Measurements from ENCODE around the gene CEP41. TPM values are rescaled to one million over a fixed set of nuclear protein-coding genes. Genes with fewer than 3 reads are reported as not detected.

Gene CEP41
- total RNA-seq, 1 donor, result 9.8 TPM

DNA sequence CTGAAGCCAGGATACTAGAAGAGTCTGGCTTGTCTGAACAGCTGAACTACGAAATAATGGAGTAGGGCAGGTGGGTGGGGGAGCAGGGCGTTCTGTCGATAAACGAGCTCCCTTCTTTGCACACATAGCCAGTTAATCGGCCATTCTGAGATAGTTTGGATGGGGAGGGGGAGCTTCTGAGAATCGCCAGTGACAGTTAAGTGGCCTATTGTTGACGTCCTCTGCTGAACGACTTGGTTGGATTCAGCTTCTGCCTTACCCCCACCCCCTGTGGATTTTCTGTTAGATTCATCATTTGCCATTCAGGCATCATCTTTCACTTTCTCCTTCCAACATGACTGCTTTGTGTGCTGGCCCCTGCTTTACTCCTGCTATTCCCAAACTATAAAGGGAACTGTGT is 95.7 kb downstream of the CEP41 start:
- H4K20me1 ChIP-seq (ENCODE audit: insufficient read depth, low read length), result no peaks in the 10 kb centered on the region
- H3K79me2 ChIP-seq (ENCODE audit: insufficient read depth, low read length), result no peaks in the 10 kb centered on the region
- no peak overlapping the region for H3K4me2 ChIP-seq (ENCODE audit: insufficient read depth, low read length)
- no peaks in the 10 kb centered on the region for H3K9me3 ChIP-seq (ENCODE audit: low read depth, low read length)
- TF ChIP-seq, protein P1, sequence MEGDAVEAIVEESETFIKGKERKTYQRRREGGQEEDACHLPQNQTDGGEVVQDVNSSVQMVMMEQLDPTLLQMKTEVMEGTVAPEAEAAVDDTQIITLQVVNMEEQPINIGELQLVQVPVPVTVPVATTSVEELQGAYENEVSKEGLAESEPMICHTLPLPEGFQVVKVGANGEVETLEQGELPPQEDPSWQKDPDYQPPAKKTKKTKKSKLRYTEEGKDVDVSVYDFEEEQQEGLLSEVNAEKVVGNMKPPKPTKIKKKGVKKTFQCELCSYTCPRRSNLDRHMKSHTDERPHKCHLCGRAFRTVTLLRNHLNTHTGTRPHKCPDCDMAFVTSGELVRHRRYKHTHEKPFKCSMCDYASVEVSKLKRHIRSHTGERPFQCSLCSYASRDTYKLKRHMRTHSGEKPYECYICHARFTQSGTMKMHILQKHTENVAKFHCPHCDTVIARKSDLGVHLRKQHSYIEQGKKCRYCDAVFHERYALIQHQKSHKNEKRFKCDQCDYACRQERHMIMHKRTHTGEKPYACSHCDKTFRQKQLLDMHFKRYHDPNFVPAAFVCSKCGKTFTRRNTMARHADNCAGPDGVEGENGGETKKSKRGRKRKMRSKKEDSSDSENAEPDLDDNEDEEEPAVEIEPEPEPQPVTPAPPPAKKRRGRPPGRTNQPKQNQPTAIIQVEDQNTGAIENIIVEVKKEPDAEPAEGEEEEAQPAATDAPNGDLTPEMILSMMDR (IDR thresholded peaks at IDR 0.05; ENCODE audit: extremely low read depth, low read depth, low read length), result no peak
- no peaks in the 10 kb centered on the region for H3K36me3 ChIP-seq (ENCODE audit: insufficient read depth, low read length)
- no peak for DNase-seq (ENCODE audit: insufficient read length, low spot score, missing footprints)
- no peak overlapping the region for H3K4me3 ChIP-seq (ENCODE audit: insufficient read depth, low read length)
- H2AFZ ChIP-seq (ENCODE audit: low read length), result peak overlapping the region; percentile 54
- H3K27ac ChIP-seq (ENCODE audit: low read depth, low read length), result no peak overlapping the region
- no peaks in the 10 kb centered on the region for H3K27me3 ChIP-seq (ENCODE audit: insufficient read depth, low read length)
- H3K4me1 ChIP-seq (ENCODE audit: insufficient read depth, low read length), result no peaks in the 10 kb centered on the region

DNA sequence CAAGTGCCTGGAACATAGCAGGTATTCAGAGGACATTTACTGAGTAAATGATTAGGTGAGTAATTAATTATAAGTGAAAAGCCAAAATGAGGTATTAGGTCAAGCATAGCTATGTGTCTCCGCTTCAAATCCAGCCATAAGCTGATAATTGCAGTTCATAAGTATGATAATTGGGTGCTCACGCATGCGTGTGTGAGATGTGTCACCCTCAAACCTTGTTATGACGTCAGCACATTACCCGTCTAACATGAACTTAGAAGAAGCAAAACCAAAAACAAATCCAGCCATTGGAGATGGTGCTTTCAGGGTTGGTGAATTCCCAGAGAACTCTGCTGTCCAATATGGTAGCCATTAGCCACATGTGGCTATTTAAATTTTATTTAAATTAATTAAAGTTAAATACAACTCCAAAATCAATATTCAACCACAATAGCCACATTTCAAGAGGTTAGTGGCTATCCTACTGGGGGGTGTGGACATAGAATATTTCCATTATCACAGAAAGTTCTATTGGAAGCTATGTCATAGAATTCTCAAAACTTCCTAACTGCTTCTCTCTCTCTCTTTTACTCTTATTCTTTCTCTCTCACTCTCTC is 96.4 kb downstream of the CEP41 start, which contains the start of gene CPA5:
CPA5 (plus strand) TSS at position 546 of the 596 bp plus-strand sequence. CDS start 1,670 bp downstream, outside the sequence.
- H3K36me3 ChIP-seq (ENCODE audit: insufficient read depth, low read length), result no peaks in the 10 kb centered on the region
- H3K27ac ChIP-seq (ENCODE audit: low read depth, low read length), result no peak within 1 kb of the TSS
- no peak for DNase-seq (ENCODE audit: insufficient read length, low spot score, missing footprints)
- H2AFZ ChIP-seq (ENCODE audit: low read length), result peak within 1 kb of the TSS; percentile 54
- H4K20me1 ChIP-seq (ENCODE audit: insufficient read depth, low read length), result no peaks in the 10 kb centered on the region
- H3K27me3 ChIP-seq (ENCODE audit: insufficient read depth, low read length), result no peaks in the 10 kb centered on the region
- no peaks in the 10 kb centered on the region for H3K4me1 ChIP-seq (ENCODE audit: insufficient read depth, low read length)
- no peak within 1 kb of the TSS for H3K4me2 ChIP-seq (ENCODE audit: insufficient read depth, low read length)
- no peaks in the 10 kb centered on the region for H3K79me2 ChIP-seq (ENCODE audit: insufficient read depth, low read length)
- H3K9me3 ChIP-seq (ENCODE audit: low read depth, low read length), result no peaks in the 10 kb centered on the region
- no peak within 1 kb of the TSS for H3K4me3 ChIP-seq (ENCODE audit: insufficient read depth, low read length)
- TF ChIP-seq, protein P1 (IDR thresholded peaks at IDR 0.05; ENCODE audit: extremely low read depth, low read depth, low read length), result no peak

Small RNA genes lying within 50 kb of the gene (small RNA-seq; reads per million reads assigned to genes)
- not detected for gene RF02148
- gene RF02149, result not detected
- gene RF02150, result not detected

Other genes starting within 250 kb of the CEP41 start
- gene TMEM209, start 235.6 kb downstream of the CEP41 start, total RNA-seq, result 19.9 and 20.0 TPM in 2 replicates
- not detected in 2 replicates for gene SSMEM1, start 233.2 kb downstream of the CEP41 start, total RNA-seq
- gene CPA2, start 174.2 kb downstream of the CEP41 start, total RNA-seq, result not detected in 2 replicates
- 18.6 and 28.2 TPM in 2 replicates for gene CPA4, start 147.9 kb downstream of the CEP41 start, total RNA-seq
- gene CPA5, start 96.2 kb downstream of the CEP41 start, total RNA-seq, result not detected in 2 replicates
- gene CPA1, start 60.5 kb downstream of the CEP41 start, total RNA-seq, result 1.1 TPM in 1 of 2 replicates, not detected in the other
- gene MEST, start 51.1 kb upstream of the CEP41 start, total RNA-seq, result 330 and 347 TPM in 2 replicates
- gene COPG2, start 227.7 kb upstream of the CEP41 start, total RNA-seq, result 53.0 and 59.7 TPM in 2 replicates
- not detected in 2 replicates for gene TSGA13, start 245.5 kb upstream of the CEP41 start, total RNA-seq